ENCODE results near the gene ART5.
"Not testable (repeated sequence)": the region's sequence is repeated elsewhere in the genome, so short reads cannot be mapped to it uniquely, and the experiment has no call there.

GRCh38 chr11:3643102-3643546, 1.3 kb upstream of the ART5 start:
- TF ChIP-seq CTCF, POLR2A (IDR thresholded peaks at IDR 0.05): not testable (repeated sequence)

Data from adrenal gland (tissue), 5 donors.